HuH-7.5 (cell line): ENCODE data around the gene MORF4L2.
"Not testable (repeated sequence)": the region's sequence is repeated elsewhere in the genome, so short reads cannot be mapped to it uniquely, and the experiment has no call there.

ENCODE experiments used
- DNase-seq: peaks from one replicate; pipeline ENCODE4 v3.0.0; 2011; ENCODE audit warnings: low spot score

MORF4L2 gene

DNA sequence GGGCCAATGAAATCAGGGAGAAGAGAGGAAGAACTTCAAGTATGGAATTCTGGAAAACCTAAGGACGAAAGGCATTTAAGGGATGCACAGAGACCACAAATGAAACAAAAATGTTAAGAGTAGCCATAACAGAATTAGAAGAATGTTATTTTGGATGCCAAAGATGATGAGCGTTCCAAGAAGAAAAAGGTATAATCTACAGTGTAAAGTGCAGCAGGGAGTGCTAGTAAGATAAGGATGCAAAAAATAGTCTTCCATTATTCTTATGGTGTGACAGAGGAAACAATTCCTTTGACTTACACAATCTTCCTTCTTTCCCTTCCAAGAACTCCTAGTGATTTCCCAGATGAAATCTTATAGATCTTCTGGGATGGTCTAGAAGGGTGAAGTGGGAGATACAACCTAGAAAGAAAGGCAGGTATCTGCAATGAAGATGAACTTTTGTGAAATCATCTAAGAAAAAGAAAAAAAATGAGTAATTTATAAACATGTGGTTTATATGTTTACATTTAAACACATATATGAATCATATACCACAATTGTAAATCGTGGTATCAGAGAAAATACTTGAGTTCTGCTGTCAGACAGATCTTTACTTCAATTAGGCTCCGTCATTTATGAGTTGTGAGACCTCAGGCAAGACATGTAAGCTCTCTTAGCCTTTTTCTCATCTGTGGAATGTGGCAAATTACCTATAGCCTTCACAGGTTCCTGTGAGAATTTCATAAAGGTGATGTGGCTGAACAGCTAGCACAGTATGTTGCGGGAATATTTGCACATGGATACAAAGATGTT is 8.1 kb downstream of the MORF4L2 start:
- DNase-seq: no peak

GRCh38 chrX:103674531-103675454 is 11.7 kb downstream of the MORF4L2 start:
- no peak for DNase-seq

DNA sequence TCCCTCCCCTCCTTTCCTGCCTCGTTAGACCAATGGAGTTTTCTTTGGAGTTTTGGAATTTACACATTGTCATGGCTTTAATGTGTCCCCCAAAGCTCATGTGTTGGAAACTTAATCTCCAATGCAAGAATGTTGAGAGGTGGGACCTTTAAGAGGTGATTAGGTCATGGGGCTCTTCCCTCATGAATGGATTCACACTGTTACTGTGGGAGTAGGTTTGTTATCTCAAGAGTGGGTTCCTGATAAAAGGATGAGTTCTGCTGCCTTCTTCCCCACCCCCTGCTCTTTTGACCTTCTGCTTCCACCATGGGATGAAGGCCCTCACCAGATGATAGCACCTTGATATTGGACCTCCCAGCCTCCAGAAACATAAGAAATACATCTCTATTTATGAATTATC is 16.8 kb downstream of the MORF4L2 start:
- DNase-seq: no peak

- DNase-seq: no peak
These were observed 20.0 kb downstream of the MORF4L2 start for GRCh38 chrX:103666202-103667107.

DNA sequence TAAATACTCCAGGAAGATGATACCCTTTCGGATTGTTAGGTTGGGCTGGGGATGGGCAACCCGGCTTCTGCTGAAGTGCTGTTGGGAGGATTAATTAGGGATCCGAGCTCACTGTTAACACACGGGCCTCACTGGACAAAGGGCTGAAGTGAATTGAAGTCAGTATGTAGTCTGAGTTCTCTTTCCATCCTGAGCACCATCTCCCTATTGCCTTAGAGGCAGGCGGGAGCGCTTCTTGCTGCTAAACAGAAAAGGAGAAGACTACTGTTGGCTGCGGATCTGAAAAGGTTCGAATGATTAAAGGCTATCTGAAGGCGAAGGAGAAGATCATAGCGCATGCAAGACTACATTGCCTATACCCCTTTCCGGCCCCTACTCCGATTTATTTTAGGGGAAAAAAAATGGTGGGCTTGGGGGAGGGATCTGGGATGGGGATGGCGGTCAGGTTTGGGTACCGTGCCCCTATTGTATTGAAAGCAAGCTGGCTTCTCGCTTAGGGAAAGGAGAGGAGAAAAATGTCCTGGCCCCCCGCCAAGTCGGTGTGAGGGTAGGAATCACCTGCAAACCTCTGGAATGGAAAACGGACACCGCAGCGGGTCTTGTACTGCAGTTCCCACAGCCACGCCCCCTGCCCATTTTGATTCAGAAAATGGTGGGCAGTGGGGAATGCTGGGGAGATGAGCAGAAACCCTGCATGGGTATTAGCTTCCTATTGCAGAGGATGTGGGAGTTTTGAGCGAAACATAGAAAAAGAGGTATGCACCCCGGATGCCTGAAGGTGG is 22.3 kb downstream of the MORF4L2 start:
- no peak for DNase-seq

DNA sequence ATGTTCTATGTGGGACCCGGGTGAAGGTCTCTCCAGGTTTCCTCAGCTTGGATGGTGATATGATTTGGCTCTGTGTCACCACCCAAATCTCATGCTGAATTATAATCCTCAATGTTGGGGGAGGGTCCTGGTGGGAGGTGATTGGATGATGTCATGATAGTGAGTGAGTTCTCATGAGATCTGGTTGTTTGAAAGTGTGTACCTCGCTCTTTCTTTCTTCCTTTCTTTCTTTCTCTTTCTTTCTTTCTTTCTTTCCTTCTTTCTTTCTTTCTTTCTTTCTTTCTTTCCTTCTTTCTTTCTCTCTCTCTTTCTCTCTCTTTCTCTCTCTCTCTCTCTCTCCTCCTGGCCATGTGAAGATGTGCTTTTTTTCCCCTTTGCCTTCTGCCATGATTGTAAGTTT is 27.0 kb downstream of the MORF4L2 start:
- DNase-seq: not testable (repeated sequence)

DNA sequence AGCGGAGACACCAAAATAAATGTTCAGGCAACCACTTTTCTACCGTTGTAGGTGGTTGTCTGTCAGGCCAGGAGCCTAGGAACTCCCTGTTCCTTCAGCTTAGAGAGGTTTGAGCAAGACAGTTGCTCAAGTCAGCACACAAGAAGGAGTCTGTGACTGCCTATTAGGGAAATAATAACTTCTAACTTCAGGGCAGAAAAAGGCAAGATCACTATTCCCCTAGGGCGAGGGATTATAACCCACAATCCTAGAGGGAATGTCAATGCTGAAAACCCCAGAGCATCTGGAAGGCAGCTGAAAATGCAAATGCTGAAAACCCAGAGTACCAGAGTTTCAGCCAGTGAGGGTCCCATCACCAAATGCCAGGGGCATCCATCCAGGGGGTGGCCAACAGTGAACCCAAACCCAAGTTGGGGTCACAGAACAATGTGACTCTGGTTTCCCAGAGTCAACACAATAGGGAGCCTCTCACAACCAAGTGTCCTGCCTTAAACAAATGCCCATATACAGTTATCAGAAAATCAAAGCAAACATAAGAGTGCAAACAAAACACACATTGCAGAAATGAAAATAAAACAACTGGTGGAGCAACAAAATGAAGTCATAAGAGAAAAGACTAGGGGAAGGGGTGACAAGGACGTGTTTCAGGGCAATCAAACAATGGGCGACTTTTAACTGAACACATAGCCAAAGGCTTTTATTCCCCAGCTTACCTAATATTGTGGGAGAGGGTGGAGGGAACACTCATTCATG is 27.6 kb downstream of the MORF4L2 start:
- no peak for DNase-seq

- DNase-seq: not testable (repeated sequence)
These were observed 29.4 kb downstream of the MORF4L2 start for GRCh38 chrX:103657066-103657465.

DNA sequence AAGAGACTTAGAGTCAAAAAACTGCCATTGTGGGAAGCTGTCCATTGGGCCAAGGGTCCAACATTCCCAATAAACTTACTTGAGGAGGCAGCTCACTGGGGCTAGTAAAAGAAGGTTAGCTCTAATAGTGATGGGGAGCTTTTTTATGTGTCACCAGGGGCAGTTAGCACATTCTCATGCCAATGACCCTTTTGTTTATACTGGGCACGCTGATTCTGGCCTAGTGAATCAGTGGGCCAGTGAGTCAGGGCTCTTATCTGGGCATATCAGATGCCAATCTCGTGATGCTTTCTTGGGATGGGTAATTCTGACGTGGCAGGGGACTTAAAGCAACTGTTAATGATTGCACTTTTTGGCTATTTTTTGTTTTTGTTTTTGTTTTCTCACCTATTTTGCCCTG is 29.9 kb downstream of the MORF4L2 start:
- DNase-seq: no peak

DNA sequence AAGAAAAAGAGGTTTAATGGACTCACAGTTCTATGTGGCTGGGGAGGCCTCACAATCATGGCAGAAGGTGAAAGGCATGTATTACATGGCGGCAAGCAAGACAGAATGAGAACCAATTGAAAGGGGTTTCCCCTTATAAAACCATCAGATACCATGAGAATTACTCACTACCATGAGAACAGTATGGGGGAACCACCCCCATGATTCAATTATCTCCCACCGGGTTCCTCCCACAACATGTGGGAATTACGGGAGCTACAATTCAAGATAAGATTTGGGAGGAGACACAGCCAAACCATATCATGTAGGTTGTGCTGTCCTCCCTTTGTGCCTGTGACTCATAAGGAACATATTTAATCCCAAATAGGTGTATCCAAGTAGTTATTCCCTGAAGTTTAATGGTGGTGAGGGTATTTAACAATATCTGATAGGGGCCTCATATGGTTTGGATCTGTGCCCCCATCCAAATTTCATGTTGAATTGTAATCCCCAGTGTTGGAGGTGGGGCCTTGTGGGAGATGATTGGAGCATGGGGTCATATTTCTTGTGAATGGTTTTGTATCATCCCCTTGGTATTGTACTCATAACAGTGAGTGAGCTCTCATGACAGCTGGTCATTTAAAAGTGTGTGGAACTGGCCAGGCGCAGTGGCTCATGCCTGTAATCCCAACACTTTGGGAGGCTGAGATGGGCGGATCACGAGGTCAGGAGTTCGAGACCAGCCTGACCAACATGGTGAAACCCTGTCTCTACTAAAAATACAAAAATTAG is 31.1 kb downstream of the MORF4L2 start:
- not testable (repeated sequence) for DNase-seq

- DNase-seq: no peak
These were observed 35.2 kb downstream of the MORF4L2 start for GRCh38 chrX:103651151-103651773.

- DNase-seq: no peak
These were observed 38.9 kb downstream of the MORF4L2 start for GRCh38 chrX:103647630-103648029.

DNA sequence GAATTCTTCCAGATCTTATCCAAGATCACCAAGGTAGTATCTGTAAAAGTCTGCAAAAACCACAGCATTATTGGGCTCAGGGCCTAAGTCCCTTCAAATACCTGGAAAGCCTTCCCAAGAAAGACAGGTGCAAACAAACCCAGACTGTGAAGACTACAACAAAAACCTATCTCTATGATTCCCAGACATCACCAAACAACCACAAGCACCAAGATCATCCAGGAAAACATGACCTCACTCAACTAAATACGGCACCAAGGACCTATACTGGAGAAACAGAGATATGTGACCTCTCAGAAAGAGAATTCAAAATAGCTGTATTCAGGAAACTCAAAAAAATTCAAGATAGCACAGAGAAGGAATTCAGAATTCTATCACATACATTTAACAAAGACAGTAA is 42.4 kb downstream of the MORF4L2 start:
- no peak for DNase-seq

- no peak for DNase-seq
These were observed 45.9 kb downstream of the MORF4L2 start for GRCh38 chrX:103640401-103641155.

GRCh38 chrX:103638479-103639346 is 47.8 kb downstream of the MORF4L2 start:
- DNase-seq: not testable (repeated sequence)

DNA sequence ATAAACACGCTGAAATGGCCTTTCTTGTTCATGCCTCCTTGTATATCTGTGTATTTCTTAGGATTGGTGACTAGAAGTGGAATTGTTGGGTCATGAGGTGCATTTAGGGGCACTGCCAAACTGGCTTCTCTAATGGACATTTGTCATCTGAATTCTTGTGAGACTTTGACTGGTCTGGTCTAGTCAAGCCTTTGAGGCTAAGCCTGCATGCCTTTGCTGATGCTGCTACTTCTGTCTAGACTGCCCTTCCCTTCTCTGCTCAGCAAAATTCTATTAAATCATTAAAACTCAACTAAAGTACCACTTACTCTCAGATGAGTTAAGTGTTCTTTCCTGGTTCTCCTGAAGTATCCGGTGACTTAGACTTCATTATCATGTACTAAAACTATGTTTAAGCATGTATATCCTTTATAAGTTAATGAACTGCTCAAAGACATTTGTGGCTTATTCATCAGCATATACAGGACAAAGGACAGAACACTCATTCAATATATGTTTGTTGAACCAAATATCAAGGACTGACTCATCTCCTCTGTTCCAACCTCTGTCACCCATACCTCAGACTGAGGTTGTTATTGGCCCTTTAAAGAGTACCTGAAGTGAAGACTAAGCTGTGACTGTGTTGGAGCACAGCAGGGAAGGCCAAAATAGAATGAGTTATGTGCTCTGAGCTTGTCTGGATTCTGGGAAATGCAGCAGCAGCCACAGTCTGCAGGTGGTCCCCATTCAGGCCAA is 48.7 kb downstream of the MORF4L2 start:
- DNase-seq: no peak

- DNase-seq: no peak
These were observed 51.1 kb downstream of the MORF4L2 start for GRCh38 chrX:103635436-103635835.
